ENCODE measurements around the gene AKR1A1.
A peak's percentile ranks its signal among the peaks of the same experiment; 100 is the strongest.

The AKR1A1 gene

GRCh38 chr1:45536886-45537285 lies 13.7 kb upstream of the AKR1A1 start:
- Histone ChIP-seq H3K4me1 (ENCODE audit: control insufficient read depth, insufficient read depth, low read depth, low read length) (no peaks in the 10 kb centered on the region), H2BK120ac (ENCODE audit: low read depth, low read length) (no peak overlapping the region), H3K4me2 (ENCODE audit: low read length, poor library complexity, severe bottlenecking) (no peak overlapping the region), H3K9me3 (ENCODE audit: control insufficient read depth, low read length) (no peaks in the 10 kb centered on the region), H3K27ac (ENCODE audit: low read length, poor library complexity, severe bottlenecking) (no peak overlapping the region), H3K79me1 (replicated peaks; ENCODE audit: low read length, poor library complexity, severe bottlenecking) (no peaks in the 10 kb centered on the region), H3K23ac (ENCODE audit: low read length in 2 of 2) (no peak overlapping the region), H3K36me3 (ENCODE audit: control insufficient read depth in 1 of 2, insufficient read depth in 2 of 2, low read depth in 1 of 2, low read length in 2 of 2) (no peaks in the 10 kb centered on the region), H3K9ac (ENCODE audit: low read length) (no peak overlapping the region), H2BK15ac (ENCODE audit: low read depth, poor library complexity, severe bottlenecking) (no peak overlapping the region), H2AK5ac (ENCODE audit: low read length, severe bottlenecking) (no peak overlapping the region), H4K91ac (ENCODE audit: low read length) (no peak overlapping the region), H2BK5ac (ENCODE audit: low read depth, low read length, poor library complexity, severe bottlenecking) (no peak overlapping the region), H3K4me3 (ENCODE audit: insufficient read depth in 1 of 2, low read depth in 1 of 2, low read length in 2 of 2) (no peak overlapping the region), H4K8ac (ENCODE audit: low read length) (no peak overlapping the region), H3K14ac (ENCODE audit: low read length in 2 of 2) (no peak overlapping the region), H3K27me3 (ENCODE audit: control insufficient read depth in 1 of 2, insufficient read depth in 1 of 2, low read length in 2 of 2) (no peaks in the 10 kb centered on the region), H2BK12ac (ENCODE audit: low read length in 2 of 2) (no peak overlapping the region), H3K18ac (ENCODE audit: low read depth in 1 of 2, low read length in 2 of 2) (no peak overlapping the region), H3K4ac (ENCODE audit: low read depth in 1 of 2, low read length in 2 of 2) (no peak overlapping the region), H2AFZ (ENCODE audit: low read depth, low read length) (no peak overlapping the region)
- DNase-seq, result no peak
- WGBS, result 58% methylated on average over 4 of the region's 4 CpGs

- no peaks in the 10 kb centered on the region for H3K79me1 ChIP-seq (replicated peaks; ENCODE audit: low read length, poor library complexity, severe bottlenecking)
- H3K4me1 ChIP-seq (ENCODE audit: control insufficient read depth, insufficient read depth, low read depth, low read length), result no peaks in the 10 kb centered on the region
- H3K9ac ChIP-seq (ENCODE audit: low read length), result no peak overlapping the region
- H3K4me2 ChIP-seq (ENCODE audit: low read length, poor library complexity, severe bottlenecking), result no peak overlapping the region
- no peak overlapping the region for H3K14ac ChIP-seq (ENCODE audit: low read length in 2 of 2)
- no peak overlapping the region for H3K23ac ChIP-seq (ENCODE audit: low read length in 2 of 2)
- H3K18ac ChIP-seq (ENCODE audit: low read depth in 1 of 2, low read length in 2 of 2), result no peak overlapping the region
- no peaks in the 10 kb centered on the region for H3K36me3 ChIP-seq (ENCODE audit: control insufficient read depth in 1 of 2, insufficient read depth in 2 of 2, low read depth in 1 of 2, low read length in 2 of 2)
- no peak for DNase-seq
- H2BK12ac ChIP-seq (ENCODE audit: low read length in 2 of 2), result no peak overlapping the region
- no peak overlapping the region for H2BK120ac ChIP-seq (ENCODE audit: low read depth, low read length)
- no peak overlapping the region for H3K4ac ChIP-seq (ENCODE audit: low read depth in 1 of 2, low read length in 2 of 2)
- H3K9me3 ChIP-seq (ENCODE audit: control insufficient read depth, low read length), result no peaks in the 10 kb centered on the region
- H2AK5ac ChIP-seq (ENCODE audit: low read length, severe bottlenecking), result no peak overlapping the region
- H2AFZ ChIP-seq (ENCODE audit: low read depth, low read length), result no peak overlapping the region
- no peak overlapping the region for H4K91ac ChIP-seq (ENCODE audit: low read length)
- no peaks in the 10 kb centered on the region for H3K27me3 ChIP-seq (ENCODE audit: control insufficient read depth in 1 of 2, insufficient read depth in 1 of 2, low read length in 2 of 2)
- H2BK5ac ChIP-seq (ENCODE audit: low read depth, low read length, poor library complexity, severe bottlenecking), result no peak overlapping the region
- H3K4me3 ChIP-seq (ENCODE audit: insufficient read depth in 1 of 2, low read depth in 1 of 2, low read length in 2 of 2), result no peak overlapping the region
- H3K27ac ChIP-seq (ENCODE audit: low read length, poor library complexity, severe bottlenecking), result no peak overlapping the region
- H2BK15ac ChIP-seq (ENCODE audit: low read depth, poor library complexity, severe bottlenecking), result no peak overlapping the region
- WGBS, result no CpG with 5 or more reads among the region's 1 CpG
- no peak overlapping the region for H4K8ac ChIP-seq (ENCODE audit: low read length)
These were observed 9.4 kb upstream of the AKR1A1 start for GRCh38 chr1:45541193-45541592.

- H3K79me1 ChIP-seq (replicated peaks; ENCODE audit: low read length, poor library complexity, severe bottlenecking), result no peaks in the 10 kb centered on the region
- H3K18ac ChIP-seq (ENCODE audit: low read depth in 1 of 2, low read length in 2 of 2), result no peak overlapping the region
- H3K9me3 ChIP-seq (ENCODE audit: control insufficient read depth, low read length), result no peaks in the 10 kb centered on the region
- H3K4me3 ChIP-seq (ENCODE audit: insufficient read depth in 1 of 2, low read depth in 1 of 2, low read length in 2 of 2), result no peak overlapping the region
- no peak overlapping the region for H3K23ac ChIP-seq (ENCODE audit: low read length in 2 of 2)
- no peaks in the 10 kb centered on the region for H3K4me1 ChIP-seq (ENCODE audit: control insufficient read depth, insufficient read depth, low read depth, low read length)
- no peaks in the 10 kb centered on the region for H3K36me3 ChIP-seq (ENCODE audit: control insufficient read depth in 1 of 2, insufficient read depth in 2 of 2, low read depth in 1 of 2, low read length in 2 of 2)
- H2BK12ac ChIP-seq (ENCODE audit: low read length in 2 of 2), result no peak overlapping the region
- no peak overlapping the region for H2AFZ ChIP-seq (ENCODE audit: low read depth, low read length)
- H3K4ac ChIP-seq (ENCODE audit: low read depth in 1 of 2, low read length in 2 of 2), result no peak overlapping the region
- DNase-seq, result no peak
- H4K91ac ChIP-seq (ENCODE audit: low read length), result no peak overlapping the region
- no peak overlapping the region for H2AK5ac ChIP-seq (ENCODE audit: low read length, severe bottlenecking)
- no peak overlapping the region for H3K4me2 ChIP-seq (ENCODE audit: low read length, poor library complexity, severe bottlenecking)
- H3K9ac ChIP-seq (ENCODE audit: low read length), result no peak overlapping the region
- H3K27me3 ChIP-seq (ENCODE audit: control insufficient read depth in 1 of 2, insufficient read depth in 1 of 2, low read length in 2 of 2), result no peaks in the 10 kb centered on the region
- H4K8ac ChIP-seq (ENCODE audit: low read length), result no peak overlapping the region
- H3K14ac ChIP-seq (ENCODE audit: low read length in 2 of 2), result no peak overlapping the region
- H2BK5ac ChIP-seq (ENCODE audit: low read depth, low read length, poor library complexity, severe bottlenecking), result peak overlapping the region; percentile 38
- H3K27ac ChIP-seq (ENCODE audit: low read length, poor library complexity, severe bottlenecking), result no peak overlapping the region
- WGBS, result 90% methylated on average over 4 of the region's 4 CpGs
- H2BK15ac ChIP-seq (ENCODE audit: low read depth, poor library complexity, severe bottlenecking), result no peak overlapping the region
- H2BK120ac ChIP-seq (ENCODE audit: low read depth, low read length), result no peak overlapping the region
These were observed 8.0 kb upstream of the AKR1A1 start for GRCh38 chr1:45542591-45542990.

- Histone ChIP-seq H3K27me3 (ENCODE audit: control insufficient read depth in 1 of 2, insufficient read depth in 1 of 2, low read length in 2 of 2) (no peaks in the 10 kb centered on the region), H3K4ac (ENCODE audit: low read depth in 1 of 2, low read length in 2 of 2) (no peak overlapping the region), H2AK5ac (ENCODE audit: low read length, severe bottlenecking) (no peak overlapping the region), H2AFZ (ENCODE audit: low read depth, low read length) (peak overlapping the region; percentile 51), H2BK5ac (ENCODE audit: low read depth, low read length, poor library complexity, severe bottlenecking) (no peak overlapping the region), H3K23ac (ENCODE audit: low read length in 2 of 2) (no peak overlapping the region), H2BK15ac (ENCODE audit: low read depth, poor library complexity, severe bottlenecking) (no peak overlapping the region), H3K4me3 (ENCODE audit: insufficient read depth in 1 of 2, low read depth in 1 of 2, low read length in 2 of 2) (no peak overlapping the region), H3K9ac (ENCODE audit: low read length) (no peak overlapping the region), H3K18ac (ENCODE audit: low read depth in 1 of 2, low read length in 2 of 2) (no peak overlapping the region), H3K79me1 (replicated peaks; ENCODE audit: low read length, poor library complexity, severe bottlenecking) (no peaks in the 10 kb centered on the region), H3K9me3 (ENCODE audit: control insufficient read depth, low read length) (no peaks in the 10 kb centered on the region), H3K36me3 (ENCODE audit: control insufficient read depth in 1 of 2, insufficient read depth in 2 of 2, low read depth in 1 of 2, low read length in 2 of 2) (no peaks in the 10 kb centered on the region), H4K8ac (ENCODE audit: low read length) (no peak overlapping the region), H2BK120ac (ENCODE audit: low read depth, low read length) (no peak overlapping the region), H3K27ac (ENCODE audit: low read length, poor library complexity, severe bottlenecking) (no peak overlapping the region), H2BK12ac (ENCODE audit: low read length in 2 of 2) (no peak overlapping the region), H3K4me2 (ENCODE audit: low read length, poor library complexity, severe bottlenecking) (no peak overlapping the region), H3K14ac (ENCODE audit: low read length in 2 of 2) (no peak overlapping the region), H4K91ac (ENCODE audit: low read length) (no peak overlapping the region), H3K4me1 (ENCODE audit: control insufficient read depth, insufficient read depth, low read depth, low read length) (no peaks in the 10 kb centered on the region)
- 53% methylated on average over 8 of the region's 8 CpGs for WGBS
- peak; percentile 43 for DNase-seq
These were observed 6.8 kb upstream of the AKR1A1 start for GRCh38 chr1:45543581-45544417.
